GM23338 (cell line): ENCODE data around the gene ERBB4. TPM values are rescaled to one million over a fixed set of nuclear protein-coding genes. Genes with fewer than 3 reads are reported as not detected.

Experiments used
- ATAC-seq: fragments of 200-7000 bp; cut with Tn5 transposase; 3 replicates; pipeline ENCODE4 v1.9.1; 2020
- DNase-seq: peaks from one replicate; pipeline ENCODE4 v3.0.0-alpha.2; 2015; ENCODE audit warnings: low spot score
- H2AFZ ChIP-seq: fragments of 200-600 bp; sonication (generic); 2 replicates; pipeline ENCODE4 v1.8.0; 2016; ENCODE audit warnings: antibody characterized with exemption, mild to moderate bottlenecking, moderate library complexity
- H3F3A ChIP-seq: fragments of 200-600 bp; sonication (generic); replicated peaks from 2 replicates; pipeline ENCODE4 v1.8.0; 2017; ENCODE audit warnings: antibody characterized with exemption, mixed run types, low read depth
- H3K27ac ChIP-seq: fragments of 200-600 bp; sonication (generic); 2 replicates; pipeline ENCODE4 v1.6.1; 2016; ENCODE audit warnings: low read depth
- H3K27me3 ChIP-seq: fragments of 200-600 bp; sonication (generic); 2 replicates; pipeline ENCODE4 v1.8.0; 2016; ENCODE audit warnings: mild to moderate bottlenecking, mixed run types, moderate library complexity; ENCODE audit not compliant: insufficient read depth
- H3K36me3 ChIP-seq: fragments of 200-600 bp; sonication (generic); 2 replicates; pipeline ENCODE4 v1.8.0; 2016; ENCODE audit warnings: mild to moderate bottlenecking; ENCODE audit not compliant: insufficient read depth
- H3K4me1 ChIP-seq: fragments of 200-600 bp; sonication (generic); 2 replicates; pipeline ENCODE4 v1.8.0; 2016; ENCODE audit warnings: mild to moderate bottlenecking, moderate library complexity; ENCODE audit not compliant: insufficient read depth
- H3K4me2 ChIP-seq: fragments of 200-600 bp; sonication (generic); 2 replicates; pipeline ENCODE4 v1.7.1; 2017; ENCODE audit warnings: mixed run types
- H3K4me3 ChIP-seq: fragments of 200-600 bp; sonication (generic); 2 replicates; pipeline ENCODE4 v1.6.1; 2016; ENCODE audit warnings: mixed run types
- H3K79me2 ChIP-seq: fragments of 200-600 bp; sonication (generic); replicated peaks from 2 replicates; pipeline ENCODE4 v1.8.0; 2017; ENCODE audit warnings: mild to moderate bottlenecking; ENCODE audit not compliant: insufficient read depth
- H3K9me2 ChIP-seq: fragments of 200-600 bp; sonication (generic); 2 replicates; pipeline ENCODE4 v1.8.0; 2017; ENCODE audit not compliant: insufficient read depth
- H4K20me1 ChIP-seq: fragments of 200-600 bp; sonication (generic); replicated peaks from 2 replicates; pipeline ENCODE4 v1.8.0; 2017; ENCODE audit warnings: mild to moderate bottlenecking; ENCODE audit not compliant: insufficient read depth
- H3K27ac Mint-ChIP-seq: 2 replicates; pipeline ENCODE4 v1.8.0; 2020; ENCODE audit warnings: inconsistent platforms, mild to moderate bottlenecking, moderate library complexity, mixed read lengths
- H3K27me3 Mint-ChIP-seq: 3 replicates; pipeline ENCODE4 v1.8.0; 2022; ENCODE audit warnings: low read depth, mild to moderate bottlenecking, moderate library complexity, mixed read lengths, inconsistent platforms; ENCODE audit not compliant: insufficient read depth, poor library complexity
- H3K36me3 Mint-ChIP-seq: 3 replicates; pipeline ENCODE4 v1.8.0; 2021; ENCODE audit warnings: low read depth, mild to moderate bottlenecking, inconsistent platforms, moderate library complexity, mixed read lengths
- H3K4me1 Mint-ChIP-seq: 3 replicates; pipeline ENCODE4 v1.8.0; 2020; ENCODE audit warnings: mild to moderate bottlenecking, inconsistent platforms, mixed read lengths
- H3K4me3 Mint-ChIP-seq: 3 replicates; pipeline ENCODE4 v1.8.0; 2021; ENCODE audit warnings: moderate library complexity, mild to moderate bottlenecking, inconsistent platforms, mixed read lengths
- H3K9me3 Mint-ChIP-seq: 3 replicates; pipeline ENCODE4 v1.8.0; 2020; ENCODE audit warnings: moderate library complexity, mild to moderate bottlenecking, inconsistent platforms, mixed read lengths
- CREB1 ChIP-seq: fragments of 250-450 bp; sonication (Bioruptor Pico); IDR thresholded peaks from 2 replicates; pipeline ENCODE4 v1.5.0; 2020; ENCODE audit warnings: low read depth, mild to moderate bottlenecking, moderate library complexity
- EZH2 ChIP-seq: fragments of 200-600 bp; sonication (generic); IDR thresholded peaks from one replicate; pipeline ENCODE4 v1.8.0; 2017; ENCODE audit warnings: antibody characterized with exemption, mild to moderate bottlenecking, low read depth; ENCODE audit not compliant: unreplicated experiment
- EZH2phosphoT487 ChIP-seq: fragments of 200-600 bp; sonication (generic); IDR thresholded peaks from one replicate; pipeline ENCODE4 v1.8.1; 2018; ENCODE audit warnings: antibody characterized with exemption; ENCODE audit not compliant: unreplicated experiment
- JUNB ChIP-seq: IDR thresholded peaks from one replicate; pipeline ENCODE4 v1.6.1; 2016; ENCODE audit warnings: antibody characterized with exemption; ENCODE audit not compliant: unreplicated experiment
- NANOG ChIP-seq: IDR thresholded peaks from 2 replicates; pipeline ENCODE4 v1.6.1; 2016; ENCODE audit warnings: antibody characterized with exemption, borderline replicate concordance
- POLR2AphosphoS5 ChIP-seq: IDR thresholded peaks from 2 replicates; pipeline ENCODE4 v1.6.1; 2016; ENCODE audit warnings: antibody characterized with exemption, low read depth
- STAT1 ChIP-seq: IDR thresholded peaks from one replicate; pipeline ENCODE4 v1.6.1; 2016; ENCODE audit warnings: antibody characterized with exemption; ENCODE audit not compliant: unreplicated experiment
- ZNF114 ChIP-seq: fragments of 250-450 bp; sonication (Bioruptor Pico); IDR thresholded peaks from 2 replicates; pipeline ENCODE4 v1.5.0; 2020; ENCODE audit warnings: mild to moderate bottlenecking, moderate library complexity
- ZNF331 ChIP-seq: fragments of 250-450 bp; sonication (Bioruptor Pico); IDR thresholded peaks from 2 replicates; pipeline ENCODE4 v1.5.0; 2020; ENCODE audit warnings: low read depth, mild to moderate bottlenecking, moderate library complexity
- ZNF462 ChIP-seq: fragments of 250-450 bp; sonication (Bioruptor Pico); IDR thresholded peaks from 2 replicates; pipeline ENCODE4 v1.5.0; 2020; ENCODE audit warnings: mild to moderate bottlenecking, moderate library complexity
- polyA plus RNA-seq: library from polyadenylated mRNA; unstranded; fragments of >200 nt; fragmentation: Nextera tagmentation; extraction: Ambion mirVana; gene quantifications from 2 replicates; pipeline ENCODE4 v1.2.1, GENCODE V29; 2016
- total RNA-seq: library from RNA; depleted of rRNA; stranded (reverse); fragments of >200 nt; shearing (Covaris generic); gene quantifications from 2 replicates; pipeline ENCODE4 v1.2.3, GENCODE V29; 2014
- TF ChIP-seq, protein P1 (sequence below), 2 experiments: fragments of 200-600 bp in 1 of 2; sonication (generic) in 1 of 2; conservative IDR thresholded peaks; 2 replicates each; pipeline versions ENCODE4 v1.5.1 to v1.6.1; 2016 to 2017; ENCODE audit warnings: antibody characterized with exemption in 2 of 2, low read depth in 2 of 2, mild to moderate bottlenecking in 2 of 2, moderate library complexity in 1 of 2
- TF ChIP-seq, protein P2 (sequence below): IDR thresholded peaks from one replicate; pipeline ENCODE4 v1.6.1; 2018; ENCODE audit warnings: antibody characterized with exemption; ENCODE audit not compliant: unreplicated experiment
- TF ChIP-seq, protein P3 (sequence below): IDR thresholded peaks from 2 replicates; pipeline ENCODE4 v1.6.1; 2016; ENCODE audit warnings: antibody characterized with exemption

ERBB4 gene
- total and polyA plus RNA-seq, 2 experiments from 2014 or later, result 0.73 to 1.1 TPM

- TF ChIP-seq NANOG (no peak), JUNB (no peak), ZNF114 (no peak), CREB1 (CRISPR knock-in tag) (no peak), STAT1 (no peak), ZNF331 (CRISPR knock-in tag) (no peak), POLR2AphosphoS5 (no peak), EZH2 (no peak)
- TF ChIP-seq, protein P1, sequence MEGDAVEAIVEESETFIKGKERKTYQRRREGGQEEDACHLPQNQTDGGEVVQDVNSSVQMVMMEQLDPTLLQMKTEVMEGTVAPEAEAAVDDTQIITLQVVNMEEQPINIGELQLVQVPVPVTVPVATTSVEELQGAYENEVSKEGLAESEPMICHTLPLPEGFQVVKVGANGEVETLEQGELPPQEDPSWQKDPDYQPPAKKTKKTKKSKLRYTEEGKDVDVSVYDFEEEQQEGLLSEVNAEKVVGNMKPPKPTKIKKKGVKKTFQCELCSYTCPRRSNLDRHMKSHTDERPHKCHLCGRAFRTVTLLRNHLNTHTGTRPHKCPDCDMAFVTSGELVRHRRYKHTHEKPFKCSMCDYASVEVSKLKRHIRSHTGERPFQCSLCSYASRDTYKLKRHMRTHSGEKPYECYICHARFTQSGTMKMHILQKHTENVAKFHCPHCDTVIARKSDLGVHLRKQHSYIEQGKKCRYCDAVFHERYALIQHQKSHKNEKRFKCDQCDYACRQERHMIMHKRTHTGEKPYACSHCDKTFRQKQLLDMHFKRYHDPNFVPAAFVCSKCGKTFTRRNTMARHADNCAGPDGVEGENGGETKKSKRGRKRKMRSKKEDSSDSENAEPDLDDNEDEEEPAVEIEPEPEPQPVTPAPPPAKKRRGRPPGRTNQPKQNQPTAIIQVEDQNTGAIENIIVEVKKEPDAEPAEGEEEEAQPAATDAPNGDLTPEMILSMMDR (conservative IDR thresholded peaks at IDR 0.05; ENCODE audit: low read depth in 2 of 2), result no peak
- TF ChIP-seq, protein P2, sequence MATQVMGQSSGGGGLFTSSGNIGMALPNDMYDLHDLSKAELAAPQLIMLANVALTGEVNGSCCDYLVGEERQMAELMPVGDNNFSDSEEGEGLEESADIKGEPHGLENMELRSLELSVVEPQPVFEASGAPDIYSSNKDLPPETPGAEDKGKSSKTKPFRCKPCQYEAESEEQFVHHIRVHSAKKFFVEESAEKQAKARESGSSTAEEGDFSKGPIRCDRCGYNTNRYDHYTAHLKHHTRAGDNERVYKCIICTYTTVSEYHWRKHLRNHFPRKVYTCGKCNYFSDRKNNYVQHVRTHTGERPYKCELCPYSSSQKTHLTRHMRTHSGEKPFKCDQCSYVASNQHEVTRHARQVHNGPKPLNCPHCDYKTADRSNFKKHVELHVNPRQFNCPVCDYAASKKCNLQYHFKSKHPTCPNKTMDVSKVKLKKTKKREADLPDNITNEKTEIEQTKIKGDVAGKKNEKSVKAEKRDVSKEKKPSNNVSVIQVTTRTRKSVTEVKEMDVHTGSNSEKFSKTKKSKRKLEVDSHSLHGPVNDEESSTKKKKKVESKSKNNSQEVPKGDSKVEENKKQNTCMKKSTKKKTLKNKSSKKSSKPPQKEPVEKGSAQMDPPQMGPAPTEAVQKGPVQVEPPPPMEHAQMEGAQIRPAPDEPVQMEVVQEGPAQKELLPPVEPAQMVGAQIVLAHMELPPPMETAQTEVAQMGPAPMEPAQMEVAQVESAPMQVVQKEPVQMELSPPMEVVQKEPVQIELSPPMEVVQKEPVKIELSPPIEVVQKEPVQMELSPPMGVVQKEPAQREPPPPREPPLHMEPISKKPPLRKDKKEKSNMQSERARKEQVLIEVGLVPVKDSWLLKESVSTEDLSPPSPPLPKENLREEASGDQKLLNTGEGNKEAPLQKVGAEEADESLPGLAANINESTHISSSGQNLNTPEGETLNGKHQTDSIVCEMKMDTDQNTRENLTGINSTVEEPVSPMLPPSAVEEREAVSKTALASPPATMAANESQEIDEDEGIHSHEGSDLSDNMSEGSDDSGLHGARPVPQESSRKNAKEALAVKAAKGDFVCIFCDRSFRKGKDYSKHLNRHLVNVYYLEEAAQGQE, result no peak
- TF ChIP-seq, protein P3, sequence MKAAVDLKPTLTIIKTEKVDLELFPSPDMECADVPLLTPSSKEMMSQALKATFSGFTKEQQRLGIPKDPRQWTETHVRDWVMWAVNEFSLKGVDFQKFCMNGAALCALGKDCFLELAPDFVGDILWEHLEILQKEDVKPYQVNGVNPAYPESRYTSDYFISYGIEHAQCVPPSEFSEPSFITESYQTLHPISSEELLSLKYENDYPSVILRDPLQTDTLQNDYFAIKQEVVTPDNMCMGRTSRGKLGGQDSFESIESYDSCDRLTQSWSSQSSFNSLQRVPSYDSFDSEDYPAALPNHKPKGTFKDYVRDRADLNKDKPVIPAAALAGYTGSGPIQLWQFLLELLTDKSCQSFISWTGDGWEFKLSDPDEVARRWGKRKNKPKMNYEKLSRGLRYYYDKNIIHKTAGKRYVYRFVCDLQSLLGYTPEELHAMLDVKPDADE, result no peak
These were observed 939.5 kb downstream of the ERBB4 start (continued) for GRCh38 chr2:211599146-211599545.

DNA sequence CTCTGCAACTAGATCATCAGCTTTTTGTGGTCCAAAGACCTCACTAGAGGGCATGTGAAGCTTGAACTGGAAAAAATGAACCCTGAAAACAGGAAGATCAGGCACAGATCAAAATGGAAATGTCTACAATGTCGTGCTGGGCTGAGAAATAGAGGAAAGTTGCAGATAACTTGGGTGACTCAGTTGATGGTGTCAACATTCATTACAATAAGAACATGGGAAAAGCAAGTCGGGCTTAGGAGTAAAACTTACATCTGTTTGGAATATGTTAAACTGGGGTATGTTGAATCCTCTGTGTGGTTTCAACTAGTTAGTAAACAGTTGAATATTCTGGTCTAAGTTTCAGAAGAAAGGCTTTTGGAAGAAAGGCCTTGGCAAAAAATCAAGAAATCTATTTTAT lies 940.4 kb downstream of the ERBB4 start:
- Histone ChIP-seq H3K79me2 (no peaks in the 10 kb centered on the region), H3K4me2 (no peak overlapping the region), H4K20me1 (no peaks in the 10 kb centered on the region), H3F3A (no peaks in the 10 kb centered on the region), H2AFZ (peak overlapping the region; percentile 80; the same call in 1 of the 2 replicates), H3K36me3 (no peaks in the 10 kb centered on the region), H3K4me1 (peaks cover 5% of the 10 kb centered on the region; the same call in 1 of the 2 replicates), H3K27ac (no peak overlapping the region), H3K4me3 (no peak overlapping the region), H3K9me2 (no peaks in the 10 kb centered on the region), H3K27me3 (no peaks in the 10 kb centered on the region)
- Mint-ChIP-seq H3K4me1 (peaks cover 5% of the 10 kb centered on the region; the same call in 2 of the 3 replicates), H3K36me3 (no peaks in the 10 kb centered on the region), H3K4me3 (no peak overlapping the region), H3K9me3 (no peaks in the 10 kb centered on the region), H3K27me3 (no peaks in the 10 kb centered on the region), H3K27ac (no peak overlapping the region)
- DNase-seq, result no peak
- TF ChIP-seq EZH2phosphoT487, result no peak
- no peak for TF ChIP-seq POLR2AphosphoS5
- TF ChIP-seq ZNF462 (CRISPR knock-in tag), result no peak
- no peak for ATAC-seq
